Stimulated activated CD8-positive, alpha-beta memory T cell treated with anti-CD3 and anti-CD28 coated beads, Interleukin-15, amount 100 ng/mL, for 48 hours (primary cell): ENCODE measurements around the gene ITGAE.
"Not testable (repeated sequence)": the region's sequence is repeated elsewhere in the genome, so short reads cannot be mapped to it uniquely, and the experiment has no call there.

Experiments
- DNase-seq, 2 donors: peaks; one replicate each; pipeline ENCODE4 v3.0.0-alpha.2; 2020; ENCODE audit warnings: low read depth in 2 of 2

Gene ITGAE

DNA sequence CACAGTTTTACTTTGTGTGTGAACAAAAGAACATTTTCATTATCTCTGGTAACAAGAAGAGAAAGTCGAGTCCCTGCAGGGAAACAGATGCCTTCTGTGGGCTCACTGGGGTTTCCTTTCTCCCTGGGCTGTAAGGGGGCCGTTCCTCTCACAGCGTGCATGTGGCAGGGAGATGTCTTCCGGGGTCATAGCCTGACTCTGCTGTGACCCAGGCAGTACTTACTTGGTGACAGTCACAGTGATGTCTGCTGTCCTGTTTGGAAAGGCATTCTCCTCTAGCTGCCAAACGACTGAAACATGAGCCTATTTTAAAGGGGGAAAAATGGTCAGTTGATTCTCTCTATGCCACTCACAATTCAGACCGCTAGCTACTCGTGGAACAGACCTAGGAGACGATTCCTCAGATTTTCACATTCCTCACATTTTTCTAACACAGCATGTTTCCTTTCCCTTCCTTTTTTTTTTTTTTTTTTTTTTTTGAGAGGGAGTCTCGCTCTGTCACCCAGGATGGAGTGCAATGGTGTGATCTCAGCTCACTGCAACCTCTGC is 70.0 kb downstream of the ITGAE start:
- DNase-seq = no peak

DNA sequence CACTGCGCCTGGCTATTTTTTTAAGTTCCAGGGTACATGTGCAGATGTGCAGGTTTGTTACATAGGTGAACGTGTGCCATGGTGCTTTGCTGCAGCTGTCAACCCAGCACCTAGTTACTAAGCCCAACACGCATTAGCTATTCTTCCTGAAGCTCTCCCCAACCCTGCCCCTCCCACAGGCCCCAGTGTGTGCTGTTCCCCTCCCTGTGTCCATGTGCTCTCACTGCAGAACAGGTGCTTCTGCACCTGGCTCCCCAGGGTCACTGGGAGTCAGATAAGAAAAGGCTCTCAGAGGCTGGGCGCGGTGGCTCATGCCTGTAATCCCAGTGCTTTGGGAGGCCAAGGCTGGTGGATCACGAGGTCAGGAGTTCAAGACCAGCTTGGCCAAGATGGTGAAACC is 71.1 kb downstream of the ITGAE start:
- DNase-seq = no peak

DNA sequence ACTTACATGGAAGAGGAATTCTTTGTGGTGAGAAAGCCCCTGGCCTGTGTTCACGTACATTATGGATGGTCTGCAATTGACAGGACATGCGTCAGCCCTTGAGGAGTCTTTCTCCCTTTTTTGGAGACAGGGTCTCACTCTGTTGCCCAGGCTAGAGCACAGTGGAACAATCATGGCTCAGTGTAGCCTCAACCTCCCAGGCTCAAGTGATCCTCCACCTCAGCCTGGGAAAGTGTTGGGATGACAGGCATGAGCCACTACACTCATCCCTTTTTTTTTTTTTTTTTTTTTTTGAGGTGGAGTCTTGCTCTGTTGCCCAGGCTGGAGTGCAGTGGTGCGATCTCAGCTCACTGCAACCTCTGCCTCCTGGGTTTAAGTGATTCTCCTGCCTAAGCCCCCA is 72.9 kb downstream of the ITGAE start:
- DNase-seq = not testable (repeated sequence)

DNA sequence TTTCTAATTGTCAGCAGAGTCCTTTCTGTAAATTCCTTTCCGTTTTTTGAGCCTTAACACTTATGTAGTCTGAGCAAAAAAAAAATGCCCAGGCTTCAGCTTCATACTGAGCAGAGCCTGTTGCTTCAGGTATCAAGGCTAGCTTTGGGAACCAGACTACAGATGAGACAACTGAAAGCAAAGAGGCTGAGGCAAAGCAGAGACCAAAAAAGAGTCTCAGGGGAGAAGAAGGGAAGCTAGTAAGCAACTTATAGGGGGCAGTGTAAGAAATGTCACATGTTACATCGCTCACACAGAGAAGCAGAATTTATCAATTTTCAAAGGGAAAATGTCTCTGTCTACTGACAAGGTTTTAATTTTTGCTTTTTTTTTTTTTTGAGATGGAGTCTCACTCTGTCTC is 73.9 kb downstream of the ITGAE start:
- DNase-seq = no peak

DNA sequence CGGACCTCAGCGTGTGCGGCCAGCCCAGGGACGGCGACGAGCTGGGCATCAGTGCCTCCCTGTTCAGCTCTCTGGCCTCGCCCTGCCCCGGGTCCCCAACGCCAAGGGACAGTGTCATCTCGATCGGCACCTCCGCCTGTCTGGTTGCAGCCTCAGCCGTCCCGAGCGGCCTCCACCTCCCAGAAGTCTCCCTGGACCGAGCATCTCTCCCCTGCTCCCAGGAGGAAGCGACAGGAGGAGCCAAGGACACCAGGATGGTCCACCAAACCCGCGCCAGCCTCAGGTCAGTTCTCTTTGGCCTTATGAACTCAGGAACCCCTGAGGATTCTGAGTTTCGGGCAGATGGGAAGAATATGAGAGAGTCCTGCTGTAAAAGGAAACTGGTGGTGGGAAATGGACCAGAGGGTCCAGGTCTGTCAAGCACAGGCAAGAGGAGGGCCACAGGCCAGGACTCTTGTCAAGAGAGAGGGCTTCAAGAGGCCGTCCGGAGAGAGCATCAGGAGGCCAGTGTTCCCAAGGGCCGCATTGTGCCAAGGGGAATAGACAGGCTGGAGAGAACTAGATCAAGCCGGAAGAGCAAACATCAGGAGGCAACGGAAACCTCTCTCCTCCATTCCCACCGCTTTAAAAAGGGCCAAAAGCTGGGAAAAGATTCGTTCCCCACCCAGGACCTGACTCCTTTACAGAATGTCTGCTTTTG is 76.5 kb downstream of the ITGAE start:
- no peak for DNase-seq

DNA sequence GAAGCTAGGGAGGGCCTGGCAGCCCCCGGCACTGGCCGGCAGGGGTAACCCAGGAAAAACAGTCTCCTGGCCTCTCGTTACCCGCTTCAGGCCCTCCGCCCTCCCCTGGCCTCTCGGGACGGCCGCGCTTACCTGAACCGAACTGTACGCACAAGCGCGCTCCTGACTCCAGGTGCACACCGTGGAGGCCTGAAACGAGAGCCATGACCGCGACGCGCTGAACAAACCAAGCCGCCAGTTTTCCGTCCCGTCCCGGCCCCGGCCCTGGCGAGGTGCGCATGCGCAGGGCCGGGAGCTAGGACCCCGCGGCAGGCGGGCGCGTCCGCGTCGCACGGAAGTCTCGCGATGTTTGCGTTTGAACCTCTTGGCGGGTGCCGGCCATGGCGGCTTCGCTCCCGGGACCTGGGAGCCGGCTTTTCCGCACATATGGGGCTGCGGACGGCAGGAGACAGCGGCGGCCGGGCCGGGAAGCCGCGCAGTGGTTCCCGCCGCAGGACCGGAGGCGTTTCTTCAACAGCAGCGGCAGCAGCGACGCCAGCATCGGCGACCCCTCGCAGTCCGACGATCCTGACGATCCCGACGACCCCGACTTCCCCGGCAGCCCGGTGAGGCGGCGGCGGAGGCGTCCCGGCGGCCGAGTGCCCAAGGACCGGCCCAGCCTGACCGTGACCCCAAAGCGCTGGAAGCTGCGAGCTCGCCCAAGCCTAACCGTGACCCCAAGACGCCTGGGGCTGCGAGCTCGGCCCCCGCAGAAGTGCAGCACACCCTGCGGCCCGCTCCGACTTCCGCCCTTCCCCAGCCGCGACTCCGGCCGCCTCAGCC is 77.2 kb downstream of the ITGAE start, which contains the start of gene HASPIN:
TSS of gene HASPIN (plus strand) at position 348 of the 822 bp plus-strand sequence. CDS start at position 381, 33 bp downstream.
- DNase-seq = peak; percentile 90

DNA sequence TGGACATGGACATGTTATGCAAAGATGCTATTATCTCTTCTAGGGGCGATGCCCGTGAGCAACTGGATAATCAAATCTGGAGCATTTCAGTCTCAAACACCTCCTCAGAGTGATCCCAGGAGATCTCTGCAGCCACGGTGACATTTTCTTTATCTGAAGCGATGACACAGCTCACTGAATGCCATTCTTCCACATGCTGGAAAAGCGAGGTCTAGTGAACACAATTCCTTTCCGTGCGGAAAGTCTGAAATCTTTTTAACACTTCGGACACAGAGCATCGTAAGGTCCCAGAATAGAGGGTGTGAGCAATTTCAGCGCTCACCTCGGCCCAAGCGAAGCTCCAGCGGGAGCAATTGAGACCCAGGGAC is 77.8 kb downstream of the ITGAE start:
- no peak for DNase-seq

DNA sequence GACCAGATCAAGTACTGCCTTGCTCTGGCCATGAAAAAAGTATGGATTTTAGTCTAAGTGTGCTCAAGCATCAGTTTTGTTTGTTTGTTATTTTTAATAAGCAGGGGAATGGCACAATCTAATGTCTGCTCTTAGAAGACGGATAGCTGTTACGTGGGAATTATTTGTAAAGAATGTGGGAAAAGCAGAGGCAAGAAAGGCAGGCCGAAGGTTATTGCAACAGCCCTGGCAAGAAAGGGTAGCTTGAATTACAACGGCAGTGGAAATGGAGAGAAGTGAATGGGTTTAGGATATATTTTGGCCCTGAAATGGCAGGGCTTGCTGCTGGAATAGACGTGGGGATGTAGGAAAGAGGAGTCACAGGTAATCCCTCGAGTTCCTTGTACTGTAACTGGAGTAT is 78.3 kb downstream of the ITGAE start:
- no peak for DNase-seq

DNA sequence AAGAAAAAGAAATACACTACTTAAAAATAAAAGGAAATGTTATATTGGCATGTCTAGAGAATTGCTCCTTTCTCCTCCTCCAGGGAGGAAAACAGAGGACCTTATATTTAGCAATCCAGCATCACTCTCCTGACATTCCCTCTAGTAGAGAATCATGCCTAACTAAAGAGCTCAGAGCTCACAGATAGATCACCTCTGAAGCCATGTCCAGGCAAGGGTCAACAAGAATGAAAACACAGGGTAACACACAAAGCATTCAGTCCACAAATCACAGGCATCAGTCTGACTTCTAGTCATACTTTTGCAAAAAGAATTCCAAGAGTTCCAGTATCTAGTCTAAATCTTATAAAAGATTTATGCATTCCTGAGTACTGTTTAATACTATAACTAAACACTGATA is 81.7 kb downstream of the ITGAE start:
- DNase-seq = no peak

DNA sequence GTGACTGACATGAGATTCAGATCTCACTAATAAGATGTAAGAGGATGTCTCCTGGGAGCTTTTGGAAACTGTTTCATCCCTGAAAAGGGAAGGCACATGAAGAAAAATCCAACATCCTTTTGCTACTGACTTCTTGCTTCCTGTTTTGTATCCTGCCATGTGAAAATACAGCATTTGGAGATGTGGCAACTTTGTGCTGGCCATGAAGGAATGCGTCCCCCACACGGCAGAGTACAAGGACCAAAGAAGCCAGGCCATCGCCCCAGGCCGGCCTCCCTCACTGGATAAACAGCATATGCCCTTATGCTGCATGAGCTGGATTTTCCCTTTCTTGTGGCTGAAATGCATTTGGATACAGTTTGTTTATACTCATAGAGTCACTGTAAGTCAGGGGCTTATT is 82.8 kb downstream of the ITGAE start:
- no peak for DNase-seq

DNA sequence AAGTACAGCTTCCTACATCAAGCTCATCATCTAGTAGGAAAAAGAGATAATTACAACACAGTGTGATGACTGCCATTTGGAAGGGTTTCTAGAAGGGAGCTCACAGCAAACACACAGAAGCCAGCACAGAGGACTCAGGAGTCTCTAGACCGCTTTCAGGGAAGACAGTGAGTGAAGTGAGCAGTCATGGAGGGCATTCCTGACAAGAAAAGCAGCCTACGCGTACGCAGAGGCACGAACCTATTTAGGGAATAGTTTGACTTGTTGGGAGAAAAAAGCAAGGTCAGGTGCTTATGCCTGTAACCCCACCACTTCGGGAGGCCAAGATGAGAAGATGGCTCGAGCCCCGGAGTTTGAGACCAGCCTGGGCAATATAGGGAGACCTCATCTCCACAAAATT is 85.7 kb downstream of the ITGAE start:
- DNase-seq = no peak

DNA sequence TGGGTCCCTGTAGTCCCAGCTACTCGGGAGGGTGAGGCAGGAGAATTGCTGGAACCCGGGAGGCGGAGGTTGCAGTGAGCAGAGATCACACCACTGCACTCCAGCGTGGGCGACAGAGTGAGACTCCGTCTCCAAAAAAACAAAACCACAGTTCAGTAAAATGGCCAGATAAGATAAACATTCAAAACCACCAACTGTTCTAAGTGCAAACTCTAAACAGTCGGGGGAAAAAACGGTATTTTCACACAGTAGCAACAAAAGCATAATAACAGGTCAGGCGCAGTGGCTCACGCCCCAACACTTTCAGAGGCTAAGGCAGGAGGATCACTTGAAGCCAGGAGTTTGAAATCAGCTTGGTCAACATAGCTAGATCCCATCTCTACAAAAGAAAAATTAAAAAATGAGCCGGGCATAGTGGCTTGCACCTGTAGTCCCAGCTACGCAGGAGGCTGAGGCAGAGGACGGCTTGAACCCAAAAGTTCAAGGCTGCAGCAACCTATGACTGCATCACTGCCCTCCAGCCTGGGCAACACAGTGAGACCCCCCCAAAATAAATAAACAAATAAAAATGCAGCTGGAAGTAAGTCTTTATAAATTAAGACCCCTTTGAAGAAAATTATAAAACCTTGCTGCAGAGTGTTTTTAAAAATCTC is 88.1 kb downstream of the ITGAE start:
- peak in 1 of 2 donors; percentile 32 for DNase-seq

DNA sequence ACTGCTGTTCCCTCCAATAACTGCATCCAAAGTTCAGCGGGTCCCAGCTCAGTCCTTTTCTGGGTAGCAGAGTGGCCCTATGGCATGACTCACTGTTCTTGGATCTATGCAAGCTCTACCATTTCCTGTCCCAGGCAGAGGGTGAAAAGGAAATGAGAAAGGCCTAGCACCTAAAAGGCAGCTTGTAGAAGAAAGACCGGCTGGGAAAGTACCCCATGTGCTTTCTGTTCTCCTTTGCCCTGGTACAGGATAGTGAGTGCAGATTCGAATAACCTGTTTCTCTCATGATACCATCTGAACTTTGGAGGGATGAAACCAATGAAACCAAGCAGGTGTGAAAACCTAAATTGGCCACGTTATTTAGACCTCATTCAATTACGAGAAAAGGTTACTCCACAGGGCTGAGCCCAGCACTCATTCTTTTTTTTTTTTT is 90.0 kb downstream of the ITGAE start:
- DNase-seq = peak; percentile 64 to 67

DNA sequence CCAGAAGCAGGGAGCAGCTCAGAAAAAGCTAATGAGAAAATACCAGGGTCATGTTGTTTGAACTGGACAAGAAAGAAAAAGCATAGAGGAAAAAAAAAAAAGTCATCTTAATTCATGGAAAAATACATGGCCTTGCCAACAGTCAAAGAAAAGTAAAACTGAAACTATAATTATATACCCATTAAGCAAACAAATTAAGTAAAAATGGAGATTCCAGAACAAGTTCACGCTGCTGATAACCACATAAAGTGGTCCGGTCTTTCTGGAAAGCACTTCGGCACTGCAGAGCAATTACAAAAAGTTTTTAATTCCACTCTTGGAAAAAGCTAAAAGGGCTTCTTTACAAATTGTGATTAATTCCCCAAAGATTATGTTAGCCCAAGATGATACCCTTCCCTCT is 92.6 kb downstream of the ITGAE start:
- no peak for DNase-seq

DNA sequence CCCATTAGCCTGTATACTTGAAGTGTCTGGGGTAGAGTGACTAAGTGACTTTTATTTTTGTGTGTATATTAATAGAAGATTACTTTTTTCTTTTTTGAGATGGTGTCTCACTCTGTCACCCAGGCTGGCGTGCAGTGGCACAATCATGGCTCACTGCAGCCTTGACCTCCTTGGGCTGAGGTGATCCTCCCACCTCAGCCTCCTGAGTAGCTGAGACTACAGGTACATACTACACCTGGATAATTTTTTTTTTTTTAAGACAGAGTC is 95.3 kb downstream of the ITGAE start:
- DNase-seq = not testable (repeated sequence)

DNA sequence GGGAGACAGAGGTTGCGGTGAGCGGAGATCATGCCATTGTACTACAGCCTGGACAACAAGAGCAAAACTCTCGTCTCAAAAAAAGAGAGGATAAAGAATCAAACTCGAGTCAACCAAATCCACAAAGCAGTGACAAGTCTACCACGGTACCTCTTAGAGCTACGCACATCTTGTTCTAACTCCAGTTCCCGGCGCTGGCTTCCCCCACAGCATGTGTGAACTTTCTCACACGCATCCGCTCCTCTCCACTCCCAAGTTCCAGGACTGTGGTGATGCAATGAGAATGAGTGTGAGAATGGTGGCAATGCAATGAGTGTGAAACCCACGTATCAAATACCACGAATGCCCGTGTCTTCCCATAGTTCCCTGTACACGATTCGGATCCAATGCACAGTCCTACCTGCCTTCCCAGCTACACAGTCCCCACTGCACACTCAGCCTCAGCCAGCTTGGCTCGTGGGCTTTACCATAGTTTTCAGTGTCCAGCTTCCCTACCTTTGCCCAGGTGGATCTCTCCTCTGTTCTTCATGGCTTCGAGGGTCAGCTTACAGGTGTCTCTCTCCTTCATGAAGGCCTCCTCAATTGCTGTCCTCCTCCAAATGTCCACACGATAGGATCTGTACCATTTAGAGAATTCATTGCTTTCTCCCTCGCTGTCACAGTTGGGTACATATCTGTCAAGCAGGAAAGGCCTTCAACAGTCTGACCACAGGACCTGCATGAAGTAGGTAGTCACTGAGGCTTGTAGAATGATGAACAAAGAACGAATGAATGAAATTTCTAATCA is 95.9 kb downstream of the ITGAE start:
- no peak for DNase-seq

DNA sequence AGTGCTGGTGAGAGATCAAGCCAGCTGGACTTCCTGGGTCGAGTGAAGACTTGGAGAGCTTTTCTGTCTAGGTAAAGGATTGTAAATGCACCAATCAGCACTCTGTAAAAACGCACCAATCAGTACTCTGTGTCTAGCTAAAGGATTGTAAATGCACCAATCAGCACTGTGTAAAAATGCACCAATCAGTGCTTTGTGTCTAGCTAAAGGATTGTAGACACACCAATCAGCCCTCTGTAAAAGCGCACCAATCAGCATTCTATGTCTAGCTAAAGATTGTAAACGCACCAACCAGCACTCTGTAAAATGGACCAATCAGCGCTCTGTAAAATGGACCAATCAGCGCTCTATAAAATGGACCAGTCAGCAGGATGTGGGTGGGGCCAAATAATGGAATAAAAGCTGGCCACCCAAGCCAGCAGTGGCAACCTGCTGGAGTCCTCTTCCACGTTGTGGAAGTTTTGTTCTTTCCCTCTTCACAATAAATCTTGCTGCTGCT is 98.9 kb downstream of the ITGAE start:
- not testable (repeated sequence) for DNase-seq

DNA sequence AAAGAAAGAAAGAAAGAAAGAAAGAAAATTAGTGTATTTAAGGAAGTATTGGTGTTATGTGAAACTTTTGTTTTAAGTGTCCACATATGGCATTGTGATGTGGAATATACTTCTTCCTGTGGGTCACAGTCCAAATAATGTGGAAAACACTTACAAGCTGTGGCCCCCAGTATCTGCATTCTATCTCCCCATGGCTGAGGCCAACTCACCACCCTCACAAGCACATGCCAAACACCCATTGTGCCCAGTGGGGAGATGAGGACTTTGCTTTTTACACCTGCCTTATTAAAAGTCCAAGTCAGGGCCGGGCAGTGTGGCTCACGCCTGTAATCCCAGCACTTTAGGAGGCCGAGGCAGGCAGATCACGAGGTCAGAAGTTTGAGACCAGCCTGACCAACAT is 101.0 kb downstream of the ITGAE start:
- DNase-seq = no peak

DNA sequence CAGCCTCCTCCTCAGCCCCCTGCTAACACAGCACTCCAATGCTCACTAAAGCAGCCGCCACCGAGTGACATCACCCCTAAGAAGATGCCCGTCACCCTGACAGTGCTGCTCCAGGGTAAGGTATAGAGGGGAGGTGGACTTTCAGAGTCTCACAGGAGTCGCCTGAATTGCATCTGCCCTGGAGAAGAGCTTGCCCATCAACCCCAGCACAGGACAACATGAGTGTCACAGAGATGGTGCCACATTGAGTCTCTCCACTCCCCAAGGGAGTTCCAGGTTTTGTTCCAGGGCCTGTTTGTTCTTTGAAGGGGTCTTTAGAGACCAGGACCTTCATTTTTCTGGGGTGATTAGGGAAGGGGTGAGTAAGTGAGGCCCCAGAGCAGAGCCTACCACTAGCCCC is 102.8 kb downstream of the ITGAE start:
- no peak for DNase-seq

DNA sequence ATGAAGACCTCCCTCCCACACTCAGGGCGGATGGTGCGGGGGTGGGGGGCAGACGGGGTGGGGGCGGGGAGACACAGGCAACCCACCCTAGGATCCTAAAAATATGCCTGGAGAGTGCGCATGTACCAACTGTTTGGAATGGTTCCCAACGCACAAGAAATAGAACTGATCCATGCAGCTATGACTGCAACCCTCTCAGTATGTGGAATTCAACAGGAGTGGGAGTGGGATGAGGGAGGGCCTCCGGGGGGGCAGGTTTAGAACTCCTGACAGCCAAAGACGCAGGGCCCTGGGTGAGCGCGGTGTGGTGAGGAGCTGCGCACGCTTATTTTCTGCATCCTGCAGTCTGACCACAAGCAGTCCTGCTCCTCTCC is 103.9 kb downstream of the ITGAE start:
- DNase-seq = no peak

DNA sequence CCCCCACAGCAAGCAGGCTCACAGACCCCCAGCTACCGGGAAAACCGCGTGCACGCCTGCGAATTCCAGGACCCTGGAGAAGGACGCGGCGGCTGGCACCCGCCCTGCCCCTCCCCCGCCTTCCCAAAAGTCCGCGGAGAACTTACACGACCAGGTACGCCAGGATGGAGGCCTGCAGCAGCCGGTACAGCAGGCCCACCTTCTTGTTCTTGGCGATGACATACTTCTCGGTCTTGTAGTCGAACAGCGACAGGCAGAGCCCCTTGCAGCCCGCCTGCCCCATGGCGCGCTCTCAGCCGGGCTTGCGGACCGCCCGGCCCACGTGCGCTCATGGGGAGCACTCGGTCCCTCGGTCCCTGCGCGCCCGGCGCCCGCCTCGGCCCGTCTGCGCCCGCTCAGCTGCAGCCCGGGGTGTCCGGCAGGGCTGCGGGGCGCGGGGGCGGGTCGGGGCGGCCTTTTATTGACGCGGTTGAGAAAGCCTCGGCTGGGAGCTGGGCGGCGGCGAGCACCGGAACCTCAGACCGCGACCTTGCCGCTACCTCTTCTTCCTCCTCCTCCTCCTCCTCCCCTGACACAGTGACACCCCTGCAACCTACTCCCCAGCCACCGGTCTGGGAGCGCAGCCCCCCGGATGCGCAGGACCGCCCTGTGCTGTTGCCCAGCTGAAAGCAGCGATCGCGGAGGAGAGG is 105.1 kb downstream of the ITGAE start, which contains the start of gene P2RX5:
TSS of gene P2RX5 (minus strand) at position 433 of the 689 bp plus-strand sequence. CDS start at position 283, 150 bp downstream.
- peak; percentile 13 to 32 for DNase-seq
